Measurements from ENCODE around the gene LSM11.

GRCh38 chr5:157758706-157759105 is 15.2 kb downstream of the LSM11 start:
- TF ChIP-seq CTCF (IDR thresholded peaks at IDR 0.05; ENCODE audit: borderline replicate concordance, extremely low read depth, low read length, poor library complexity, severe bottlenecking) (no peak), EZH2 (IDR thresholded peaks at IDR 0.05; ENCODE audit: borderline replicate concordance, low read depth, low read length, severe bottlenecking) (no peak)

Measured in DND-41 (cell line).